Body of pancreas (tissue), 4 donors: Measurements from ENCODE around the gene ARRB1. TPM values are rescaled to one million over a fixed set of nuclear protein-coding genes. Genes with fewer than 3 reads are reported as not detected.

Experiments used
- ATAC-seq: fragments of 150-250 bp; one replicate; pipeline ENCODE4 v1.9.1; 2016
- DNase-seq, 4 donors: peaks; one replicate each; pipeline ENCODE4 v3.0.0-alpha.2; 2019
- H3K27ac ChIP-seq, 4 donors: fragments of 200-600 bp; sonication (generic); 1 replicate in 3 of 4; 2 replicates in 1 of 4; pipeline versions ENCODE4 v1.5.1 to v1.6.1; 2016 to 2019; ENCODE audit warnings: mild to moderate bottlenecking in 1 of 4, mixed read lengths in 1 of 4, moderate library complexity in 1 of 4
- H3K27me3 ChIP-seq, 2 donors: fragments of 200-600 bp; sonication (generic); one replicate each; pipeline ENCODE4 v1.6.0; 2016; ENCODE audit warnings: mild to moderate bottlenecking in 1 of 2
- H3K36me3 ChIP-seq, 2 donors: fragments of 200-600 bp; sonication (generic); replicated peaks in 1 of 2; 2 replicates each; pipeline ENCODE4 v1.5.1; 2016; ENCODE audit warnings: low read depth in 2 of 2; ENCODE audit not compliant: insufficient read depth in 1 of 2
- H3K4me1 ChIP-seq: fragments of 200-600 bp; sonication (generic); one replicate; pipeline ENCODE4 v1.6.0; 2016
- H3K4me3 ChIP-seq, 2 donors: fragments of 200-600 bp; sonication (generic); 1 replicate in 1 of 2; 2 replicates in 1 of 2; pipeline ENCODE4 v1.5.1; 2016 to 2019
- H3K9me3 ChIP-seq, 3 donors: fragments of 200-600 bp; sonication (generic); 1 replicate in 2 of 3; 2 replicates in 1 of 3; pipeline ENCODE4 v1.5.1; 2016
- POLR2A ChIP-seq, 3 donors: fragments of 450-650 bp; IDR thresholded peaks; one replicate each; pipeline ENCODE4 v1.6.1; 2016; ENCODE audit warnings: antibody characterized with exemption in 3 of 3, mild to moderate bottlenecking in 2 of 3
- WGBS, 2 donors: methylation state at CpG; one replicate each; pipeline ENCODE4 v1.1.5; 2017; 5-methylcytosine and 5-hydroxymethylcytosine counted together
- intact Hi-C: fragments of 100-400 bp; cut with DNase I; formaldehyde crosslinking; loops from one replicate; pipeline ENCODE4 v1.15.1; 2023
- total RNA-seq, 2 donors: library from RNA; depleted of rRNA; stranded (reverse); fragments of >200 nt; gene quantifications; one replicate each; pipeline ENCODE4 v1.1.0, GENCODE V29; 2016
- TF ChIP-seq, protein P1 (sequence below), 7 experiments: fragments of 450-650 bp in 4 of 7; fragments of 200-600 bp in 3 of 7; sonication (generic) in 3 of 7; IDR thresholded peaks; one replicate each; pipeline ENCODE4 v1.5.1; 2016 to 2019; ENCODE audit warnings: antibody characterized with exemption in 7 of 7

ARRB1 gene
- total RNA-seq, 2 donors from 2014 or later: 41.0 to 54.1 TPM

GRCh38 chr11:75261902-75262361, 89.5 kb downstream of the ARRB1 start:
- ATAC-seq (no peak), DNase-seq (no peak)
- no peak for TF ChIP-seq POLR2A (IDR thresholded peaks at IDR 0.05)
- TF ChIP-seq, protein P1, sequence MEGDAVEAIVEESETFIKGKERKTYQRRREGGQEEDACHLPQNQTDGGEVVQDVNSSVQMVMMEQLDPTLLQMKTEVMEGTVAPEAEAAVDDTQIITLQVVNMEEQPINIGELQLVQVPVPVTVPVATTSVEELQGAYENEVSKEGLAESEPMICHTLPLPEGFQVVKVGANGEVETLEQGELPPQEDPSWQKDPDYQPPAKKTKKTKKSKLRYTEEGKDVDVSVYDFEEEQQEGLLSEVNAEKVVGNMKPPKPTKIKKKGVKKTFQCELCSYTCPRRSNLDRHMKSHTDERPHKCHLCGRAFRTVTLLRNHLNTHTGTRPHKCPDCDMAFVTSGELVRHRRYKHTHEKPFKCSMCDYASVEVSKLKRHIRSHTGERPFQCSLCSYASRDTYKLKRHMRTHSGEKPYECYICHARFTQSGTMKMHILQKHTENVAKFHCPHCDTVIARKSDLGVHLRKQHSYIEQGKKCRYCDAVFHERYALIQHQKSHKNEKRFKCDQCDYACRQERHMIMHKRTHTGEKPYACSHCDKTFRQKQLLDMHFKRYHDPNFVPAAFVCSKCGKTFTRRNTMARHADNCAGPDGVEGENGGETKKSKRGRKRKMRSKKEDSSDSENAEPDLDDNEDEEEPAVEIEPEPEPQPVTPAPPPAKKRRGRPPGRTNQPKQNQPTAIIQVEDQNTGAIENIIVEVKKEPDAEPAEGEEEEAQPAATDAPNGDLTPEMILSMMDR (IDR thresholded peaks at IDR 0.05): no peak
- Histone ChIP-seq H3K27me3 (no peaks in the 10 kb centered on the region), H3K4me3 (no peak overlapping the region), H3K27ac (no peak overlapping the region), H3K36me3 (peaks cover 0 to 2% of the 10 kb centered on the region in 2 donors), H3K4me1 (no peaks in the 10 kb centered on the region), H3K9me3 (no peaks in the 10 kb centered on the region)
- WGBS, 2 donors: 79 to 80% methylated on average over 5 to 6 of the region's 6 CpGs
- intact Hi-C loops: no loop called here

- intact Hi-C loops: no loop called here
- no peaks in the 10 kb centered on the region for H3K27me3 ChIP-seq
- no peak for DNase-seq
- no peak for ATAC-seq
- no peaks in the 10 kb centered on the region for H3K36me3 ChIP-seq
- no peak overlapping the region for H3K27ac ChIP-seq
- no peaks in the 10 kb centered on the region for H3K9me3 ChIP-seq
- WGBS, 2 donors: 38 to 47% methylated on average over 10 of the region's 10 CpGs
- TF ChIP-seq, protein P1 (IDR thresholded peaks at IDR 0.05): no peak
- TF ChIP-seq POLR2A (IDR thresholded peaks at IDR 0.05): no peak
- H3K4me3 ChIP-seq: no peak overlapping the region
- H3K4me1 ChIP-seq: no peaks in the 10 kb centered on the region
Measured at GRCh38 chr11:75260396-75261170, 90.9 kb downstream of the ARRB1 start.

DNA sequence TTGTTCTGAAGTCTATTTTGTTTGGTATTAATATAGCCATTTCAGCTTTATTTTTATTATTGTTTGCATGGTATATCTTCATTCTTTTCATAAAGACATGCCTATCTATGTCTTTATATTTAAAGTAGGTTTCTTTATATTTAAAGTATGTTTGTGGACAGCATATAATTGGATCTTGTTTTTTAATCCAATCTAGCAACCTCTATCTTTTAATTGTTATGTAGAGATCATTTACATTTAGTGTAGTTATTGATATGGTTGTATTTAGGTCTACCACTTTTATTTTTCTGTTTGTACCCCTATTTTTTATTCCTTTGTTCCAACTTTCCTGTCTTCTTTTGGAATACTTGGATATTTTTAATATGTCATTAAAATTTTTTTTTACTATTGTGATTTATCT, 97.1 kb downstream of the ARRB1 start:
- intact Hi-C loops: no loop called here
- TF ChIP-seq, protein P1 (IDR thresholded peaks at IDR 0.05): no peak
- TF ChIP-seq POLR2A (IDR thresholded peaks at IDR 0.05): no peak
- Histone ChIP-seq H3K36me3 (no peaks in the 10 kb centered on the region), H3K4me1 (no peaks in the 10 kb centered on the region), H3K27ac (no peak overlapping the region), H3K4me3 (no peak overlapping the region), H3K27me3 (no peaks in the 10 kb centered on the region), H3K9me3 (no peaks in the 10 kb centered on the region)
- DNase-seq (no peak), ATAC-seq (no peak)

- H3K4me3 ChIP-seq: no peak overlapping the region
- DNase-seq: no peak
- H3K4me1 ChIP-seq: peaks cover 19% of the 10 kb centered on the region
- no peaks in the 10 kb centered on the region for H3K36me3 ChIP-seq
- no peak for ATAC-seq
- H3K27me3 ChIP-seq: no peaks in the 10 kb centered on the region
- no peak for TF ChIP-seq POLR2A (IDR thresholded peaks at IDR 0.05)
- TF ChIP-seq, protein P1 (IDR thresholded peaks at IDR 0.05): no peak
- H3K27ac ChIP-seq: no peak overlapping the region
- intact Hi-C loops: loop anchor here (5.0 to 10.0 kb wide), 2 partner anchors 107 to 225 kb away; no protein-coding TSS in a partner anchor
- no peaks in the 10 kb centered on the region for H3K9me3 ChIP-seq
- WGBS, 2 donors: 47 to 49% methylated on average over 3 of the region's 3 CpGs
Measured at GRCh38 chr11:75249704-75250103, 101.8 kb downstream of the ARRB1 start.

DNA sequence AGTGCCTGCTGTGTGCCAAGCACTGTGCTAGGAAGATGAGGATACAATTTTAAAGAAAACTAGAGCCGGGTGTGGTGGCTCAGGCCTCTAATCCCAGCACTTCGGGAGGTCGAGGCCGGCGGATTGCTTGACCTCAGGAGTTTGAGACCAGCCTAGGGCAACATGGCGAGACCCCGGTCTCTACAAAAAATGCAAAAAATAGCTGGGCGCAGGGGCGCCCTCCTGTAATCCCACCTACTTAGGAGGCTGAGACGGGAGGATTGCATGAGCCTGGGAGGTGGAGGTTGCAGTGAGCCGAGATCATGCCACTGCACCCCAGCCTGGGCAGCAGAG, 102.6 kb downstream of the ARRB1 start:
- no peak for ATAC-seq
- Histone ChIP-seq H3K27ac (no peak overlapping the region), H3K36me3 (no peaks in the 10 kb centered on the region), H3K4me1 (peaks cover 19% of the 10 kb centered on the region), H3K27me3 (no peaks in the 10 kb centered on the region), H3K9me3 (no peaks in the 10 kb centered on the region), H3K4me3 (no peak overlapping the region)
- no peak for DNase-seq
- no peak for TF ChIP-seq POLR2A (IDR thresholded peaks at IDR 0.05)
- TF ChIP-seq, protein P1 (IDR thresholded peaks at IDR 0.05): no peak
- 26 to 32% methylated on average over 11 of the region's 11 CpGs for WGBS, 2 donors
- intact Hi-C loops: loop anchor here (5.0 to 10.0 kb wide), 2 partner anchors 107 to 224 kb away; no protein-coding TSS in a partner anchor
